ENCODE results near the gene MTA1.
A peak's percentile ranks its signal among the peaks of the same experiment; 100 is the strongest.

DNA sequence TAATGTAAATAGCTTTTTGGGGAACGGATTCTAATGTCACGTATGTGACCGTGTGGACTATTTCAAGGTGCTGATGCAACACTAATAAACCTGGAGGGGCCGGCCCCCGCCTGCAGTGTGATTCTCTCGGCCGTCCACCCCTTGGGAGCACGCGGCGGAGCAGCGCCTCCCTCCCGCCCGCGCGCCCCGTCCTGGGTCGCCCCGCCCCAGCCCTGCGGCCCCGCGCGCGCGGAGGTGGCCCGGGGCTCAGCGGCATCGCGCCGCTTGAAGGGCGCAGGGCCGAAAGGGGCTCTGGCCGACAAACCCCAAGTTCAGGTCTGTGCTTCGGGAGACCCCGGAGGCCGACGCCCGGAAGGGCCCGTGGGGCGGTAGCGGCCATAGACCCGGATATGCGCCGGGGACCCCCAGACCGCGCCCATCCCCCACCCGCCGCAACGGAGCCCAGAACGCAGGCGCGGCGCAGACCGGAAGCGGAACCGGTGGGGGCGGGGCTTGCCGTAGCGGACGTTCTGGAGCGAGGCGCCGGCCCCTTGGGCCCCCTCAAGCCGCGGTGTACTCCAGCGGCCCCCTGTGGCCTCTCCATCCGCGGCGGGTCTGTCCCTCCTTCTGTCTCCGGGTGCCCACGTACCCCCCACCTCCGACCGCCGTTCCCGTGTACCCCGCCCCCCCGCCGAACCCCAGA lies 21.4 kb upstream of the MTA1 start, which contains the start of gene TEX22:
- TF ChIP-seq POLR2AphosphoS5 (IDR thresholded peaks at IDR 0.05; ENCODE audit: low read depth, low read length): peak; percentile 78
- peak; percentile 81; the same call in 1 of the 2 replicates for TF ChIP-seq POLR2A (IDR thresholded peaks at IDR 0.05; ENCODE audit: low read depth, low read length)
